K562 (cell line): ENCODE data around the gene HELZ. TPM values are rescaled to one million over a fixed set of nuclear protein-coding genes. Genes with fewer than 3 reads are reported as not detected.

Source experiments
- ATAC-seq: fragments of 200-7000 bp; cut with Tn5 transposase; 3 replicates; pipeline ENCODE4 v1.9.1; 2020; ENCODE audit warnings: moderate library complexity
- BruUV-seq: library from RNA; stranded (reverse); fragments of 400-500 nt; replicated peaks from 2 replicates; lab custom pipeline; 2021; lab: Mats Ljungman, UMichigan
- CTCF ChIA-PET: fragments of 300-600 bp; formaldehyde crosslinking; extraction: SDS; loops from one replicate; lab custom pipeline; 2021; ENCODE audit warnings: low intra/inter-chr PET ratio; lab: Yijun Ruan, JAX
- POLR2A ChIA-PET: fragments of 300-600, 350-650 bp; sonication (Branson Sonifier 250); formaldehyde crosslinking; extraction: SDS; loops from one replicate; lab custom pipeline; 2021; ENCODE audit warnings: antibody characterized with exemption, inconsistent platforms; lab: Yijun Ruan, JAX
- DNase-seq, 4 experiments: peaks; one replicate each; pipeline versions ENCODE4 v3.0.0 to v3.0.0-alpha.2; 2011 to 2018; ENCODE audit warnings: low spot score in 3 of 4, mixed read lengths in 3 of 4; ENCODE audit errors: extremely low read depth in 1 of 4
- FAIRE-seq: peaks from 2 replicates; lab custom pipeline; 2011; peaks lifted over from hg19 to GRCh38; lab: Jason Lieb, UNC
- H2AFZ ChIP-seq: 2 replicates; pipeline ENCODE4 v1.6.0; 2011; ENCODE audit warnings: low read depth, low read length, control low read depth, inconsistent platforms
- H3K27ac ChIP-seq: fragments of 200-600 bp; 3 replicates; pipeline ENCODE4 v1.8.0; 2011; ENCODE audit warnings: low read depth, mild to moderate bottlenecking, control low read depth, inconsistent platforms, low read length, moderate library complexity, mixed read lengths; ENCODE audit errors: extremely low read depth
- H3K27me3 ChIP-seq, 2 experiments: fragments of 300-600 bp in 1 of 2; 2 replicates in 1 of 2; 3 replicates in 1 of 2; pipeline versions ENCODE4 v1.6.0 to v1.8.0; 2011; ENCODE audit warnings: inconsistent platforms in 2 of 2, low read length in 2 of 2, mild to moderate bottlenecking in 1 of 2, mixed read lengths in 1 of 2, moderate library complexity in 1 of 2; ENCODE audit not compliant: control insufficient read depth in 2 of 2, insufficient read depth in 2 of 2
- H3K36me3 ChIP-seq: fragments of 300-600 bp; 3 replicates; pipeline ENCODE4 v1.8.0; 2011; ENCODE audit warnings: mild to moderate bottlenecking, low read length, inconsistent platforms; ENCODE audit not compliant: control insufficient read depth, insufficient read depth
- H3K4me1 ChIP-seq, 2 experiments: fragments of 200-600 bp in 1 of 2; replicated peaks in 1 of 2; 2 replicates in 1 of 2; 3 replicates in 1 of 2; pipeline versions ENCODE4 v1.5.1 to v1.8.0; 2011; ENCODE audit warnings: inconsistent platforms in 2 of 2, low read length in 2 of 2, mild to moderate bottlenecking in 1 of 2, mixed read lengths in 1 of 2, moderate library complexity in 1 of 2; ENCODE audit not compliant: control insufficient read depth in 2 of 2, insufficient read depth in 2 of 2
- H3K4me2 ChIP-seq: 2 replicates; pipeline ENCODE4 v1.6.1; 2011; ENCODE audit warnings: low read length, control low read depth, inconsistent platforms, mixed read lengths; ENCODE audit not compliant: insufficient read depth
- H3K4me3 ChIP-seq: fragments of 200-600 bp; sonication (generic), shearing (Covaris generic); 2 replicates; pipeline ENCODE4 v1.5.1; 2016; ENCODE audit warnings: control low read depth, inconsistent platforms
- H3K79me2 ChIP-seq: fragments of 200-600 bp; 3 replicates; pipeline ENCODE4 v1.8.0; 2011; ENCODE audit warnings: low read length, inconsistent platforms; ENCODE audit not compliant: control insufficient read depth, insufficient read depth
- H3K9ac ChIP-seq, 2 experiments: 2 replicates each; pipeline versions ENCODE4 v1.6.0 to v1.6.1; 2011; ENCODE audit warnings: low read depth in 2 of 2, low read length in 2 of 2, control low read depth in 1 of 2, inconsistent platforms in 1 of 2, mild to moderate bottlenecking in 1 of 2, mixed read lengths in 1 of 2; ENCODE audit not compliant: insufficient read depth in 1 of 2
- H3K9me1 ChIP-seq: one replicate; pipeline ENCODE4 v1.6.0; 2011; ENCODE audit warnings: inconsistent platforms, mild to moderate bottlenecking, low read length, moderate library complexity; ENCODE audit not compliant: control insufficient read depth, insufficient read depth
- H3K9me3 ChIP-seq: replicated peaks from 2 replicates; pipeline ENCODE4 v1.5.1; 2011; ENCODE audit warnings: low read depth, low read length, inconsistent platforms; ENCODE audit not compliant: control insufficient read depth, insufficient read depth
- H4K20me1 ChIP-seq: replicated peaks from 2 replicates; pipeline ENCODE4 v1.6.1; 2011; ENCODE audit warnings: low read length, inconsistent platforms, mixed read lengths; ENCODE audit not compliant: control insufficient read depth, insufficient read depth
- C11orf30 ChIP-seq: fragments of 450-650 bp; IDR thresholded peaks from 2 replicates; pipeline ENCODE4 v1.6.1; 2016; ENCODE audit warnings: low read depth, mild to moderate bottlenecking
- MAFF ChIP-seq: IDR thresholded peaks from 2 replicates; pipeline ENCODE4 v1.6.1; 2012; ENCODE audit warnings: low read length, improper control_type of control experiment
- MAFG ChIP-seq: fragments of 450-650 bp; conservative IDR thresholded peaks from 2 replicates; pipeline ENCODE4 v1.6.1; 2016; ENCODE audit warnings: missing genetic modification characterization, missing compliant biosample characterization
- MAFK ChIP-seq: IDR thresholded peaks from 2 replicates; pipeline ENCODE4 v1.6.1; 2011; ENCODE audit warnings: low read length, improper control_type of control experiment
- MIER1 ChIP-seq: fragments of 450-650 bp; IDR thresholded peaks from 2 replicates; pipeline ENCODE4 v1.6.1; 2016; ENCODE audit warnings: antibody characterized with exemption, mild to moderate bottlenecking, low read depth
- STAT5B ChIP-seq: fragments of 250-450 bp; sonication (Bioruptor Pico); IDR thresholded peaks from 2 replicates; pipeline ENCODE4 v1.8.0; 2021; ENCODE audit warnings: mild to moderate bottlenecking, inconsistent platforms
- ZNF140 ChIP-seq: fragments of 250-450 bp; sonication (Bioruptor Pico); IDR thresholded peaks from 2 replicates; pipeline ENCODE4 v1.8.0; 2021; ENCODE audit warnings: moderate library complexity, mild to moderate bottlenecking, inconsistent platforms
- ZNF282 ChIP-seq: sonication (generic); formaldehyde crosslinking; IDR thresholded peaks from 2 replicates; pipeline ENCODE4 v1.8.1; 2023; ENCODE audit warnings: missing genetic modification reagents
- ZNF316 ChIP-seq: fragments of 450-650 bp; IDR thresholded peaks from 2 replicates; pipeline ENCODE4 v1.6.1; 2016
- WGBS: fragments of 100-300 bp; shearing (Covaris generic); methylation state at CpG from one replicate; pipeline ENCODE4 v1.1.6; 2016; ENCODE audit warnings: low coverage, mixed read lengths; ENCODE audit not compliant: insufficient coverage; ENCODE audit errors: missing lambda C conversion rate; 5-methylcytosine and 5-hydroxymethylcytosine counted together
- in situ Hi-C: fragments of 300-500 bp; cut with MboI; formaldehyde crosslinking; loops from 4 replicates; pipeline ENCODE4 v1.15.0; 2018; ENCODE audit warnings: inconsistent platforms, mixed read lengths
- intact Hi-C: fragments of 100-400 bp; cut with micrococcal nuclease; formaldehyde crosslinking; loops from 2 replicates; pipeline ENCODE4 v1.14.2; 2022
- polyA plus RNA-seq, 8 experiments: library from polyadenylated mRNA; depleted of rRNA in 4 of 8; stranded (reverse) in 5 of 8; unstranded in 3 of 8; fragments of >200 nt; fragmentation: Nextera tagmentation in 2 of 8; fragmentation: Illumina TruSeq in 1 of 8; extraction: Ambion mirVana in 2 of 8; extraction: Trizol in 1 of 8; gene quantifications; 2 replicates each; pipeline versions ENCODE4 v1.2.1 to v1.2.3, GENCODE V29; 2011 to 2014; ENCODE audit warnings: inconsistent platforms in 1 of 8, missing spikeins in 1 of 8
- total RNA-seq, 7 experiments: library from RNA; depleted of rRNA in 6 of 7; stranded (reverse); fragments of >200 nt in 6 of 7; fragmentation: Illumina TruSeq in 2 of 7; extraction: Trizol in 2 of 7; gene quantifications; 2 replicates each; pipeline versions ENCODE4 v1.2.1 to v1.2.3, GENCODE V29; 2011 to 2021; ENCODE audit warnings: low replicate concordance in 1 of 7
- TF ChIP-seq, protein P1 (sequence below): sonication (generic); formaldehyde crosslinking; IDR thresholded peaks from 2 replicates; pipeline ENCODE4 v1.5.0; 2020; ENCODE audit warnings: missing genetic modification reagents

Gene HELZ
- total and polyA plus RNA-seq, 9 of the 15 experiments (the other 6 are each of a cell fraction or from before 2014, with no cell fraction given), result 5.2 to 39.8 (median 17.3) TPM

DNA sequence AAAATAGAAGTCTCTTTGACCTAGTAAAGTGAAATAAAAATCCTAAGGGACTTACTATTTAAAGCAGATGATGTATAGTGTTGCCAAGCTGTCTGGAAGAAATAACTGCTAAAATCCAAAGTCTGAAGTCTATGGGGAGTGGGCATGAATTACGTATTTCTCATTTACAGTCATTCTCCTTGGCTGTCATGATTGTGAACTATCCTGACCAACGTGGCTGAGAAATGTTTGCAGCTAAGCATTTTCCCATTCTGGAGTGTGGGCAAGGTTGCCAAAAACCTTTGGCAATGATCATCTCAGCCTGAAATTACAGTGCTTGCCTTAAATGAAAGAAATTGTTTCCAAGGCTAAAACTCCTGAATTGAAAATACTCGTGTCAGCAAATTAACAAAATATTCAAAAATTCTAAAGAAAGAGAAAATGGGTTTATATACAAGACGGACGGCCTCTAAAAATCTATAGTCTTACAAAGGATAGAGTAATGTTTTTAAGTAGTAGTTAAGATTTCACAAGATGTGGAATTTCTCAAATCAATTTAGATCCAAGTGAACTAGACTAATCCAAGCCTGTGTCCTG lies 123.6 kb downstream of the HELZ start:
- 0 out of 2 replicates have a peak, but pooled peaks cover 3% of the 10 kb centered on the region for H4K20me1 ChIP-seq
- in situ Hi-C loops, result no loop called here
- H3K9ac ChIP-seq, result no peak overlapping the region
- no peak for ATAC-seq
- H3K4me2 ChIP-seq, result no peak overlapping the region
- no peak for FAIRE-seq
- H3K79me2 ChIP-seq, result no peaks in the 10 kb centered on the region
- peaks cover 57% of the 10 kb centered on the region for H3K36me3 ChIP-seq
- no peak overlapping the region for H3K4me3 ChIP-seq
- H3K27me3 ChIP-seq, result no peaks in the 10 kb centered on the region
- intact Hi-C loops, result no loop called here
- BruUV-seq, result no TSS peak
- CTCF ChIA-PET, result no interaction called here
- TF ChIP-seq ZNF140 (CRISPR knock-in tag), result no peak
- TF ChIP-seq ZNF316, result peak; percentile 92
- TF ChIP-seq MAFF, result peak; percentile 72
- peak; percentile 76 for TF ChIP-seq MAFK
- TF ChIP-seq MAFG (tag), result peak; percentile 72
- TF ChIP-seq MIER1, result no peak
- TF ChIP-seq C11orf30, result peak; percentile 84
- TF ChIP-seq, all 486 proteins: peak for 5
- H2AFZ ChIP-seq, result no peak overlapping the region
- no peaks in the 10 kb centered on the region for H3K9me1 ChIP-seq
- no peaks in the 10 kb centered on the region for H3K4me1 ChIP-seq
- 92% methylated on average over 5 of the region's 5 CpGs for WGBS
- no peak overlapping the region for H3K27ac ChIP-seq
- POLR2A ChIA-PET, result interaction anchor here (0.7 to 1.3 kb wide), 3 partner anchors 9 to 63 kb away, joined by 3 read pairs; no protein-coding TSS in a partner anchor
- no peak for DNase-seq
- H3K9me3 ChIP-seq, result no peaks in the 10 kb centered on the region

DNA sequence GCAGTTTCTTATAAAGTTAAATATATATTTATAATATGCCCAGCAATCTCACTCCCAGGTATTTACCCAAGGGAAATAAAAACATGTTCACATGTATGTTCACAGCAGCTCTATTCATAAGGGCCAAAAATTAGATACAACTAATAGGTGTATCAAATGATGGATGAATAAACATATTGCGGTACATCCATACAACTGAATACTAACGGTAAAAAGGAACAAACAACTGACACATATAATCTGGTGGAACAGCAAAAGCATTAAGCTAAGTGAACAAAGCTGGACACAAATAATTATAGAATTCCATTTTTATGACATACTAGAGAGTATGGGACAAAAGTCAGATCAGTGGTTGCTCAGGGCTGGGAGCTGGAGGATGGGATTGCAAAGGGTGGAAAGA lies 125.9 kb downstream of the HELZ start:
- WGBS, result 95% methylated on average over 2 of the region's 2 CpGs
- Histone ChIP-seq H3K27me3 (no peaks in the 10 kb centered on the region), H3K9me3 (no peaks in the 10 kb centered on the region), H4K20me1 (no peaks in the 10 kb centered on the region), H3K9me1 (no peaks in the 10 kb centered on the region), H3K36me3 (peaks cover 56% of the 10 kb centered on the region), H3K79me2 (no peaks in the 10 kb centered on the region), H3K27ac (no peak overlapping the region)
- ATAC-seq (no peak), DNase-seq (no peak)
- POLR2A ChIA-PET, result no interaction called here
- TF ChIP-seq, protein P1, sequence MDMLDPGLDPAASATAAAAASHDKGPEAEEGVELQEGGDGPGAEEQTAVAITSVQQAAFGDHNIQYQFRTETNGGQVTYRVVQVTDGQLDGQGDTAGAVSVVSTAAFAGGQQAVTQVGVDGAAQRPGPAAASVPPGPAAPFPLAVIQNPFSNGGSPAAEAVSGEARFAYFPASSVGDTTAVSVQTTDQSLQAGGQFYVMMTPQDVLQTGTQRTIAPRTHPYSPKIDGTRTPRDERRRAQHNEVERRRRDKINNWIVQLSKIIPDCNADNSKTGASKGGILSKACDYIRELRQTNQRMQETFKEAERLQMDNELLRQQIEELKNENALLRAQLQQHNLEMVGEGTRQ, result no peak
- TF ChIP-seq STAT5B (no peak), ZNF282 (no peak)
- TF ChIP-seq, all 486 proteins: peak for 0
- BruUV-seq, result no TSS peak
- H3K9ac ChIP-seq, result no peak overlapping the region
- no peak overlapping the region for H2AFZ ChIP-seq
- FAIRE-seq, result no peak
- no peaks in the 10 kb centered on the region for H3K4me1 ChIP-seq
- no peak overlapping the region for H3K4me2 ChIP-seq
- in situ Hi-C loops, result no loop called here
- intact Hi-C loops, result no loop called here
- CTCF ChIA-PET, result no interaction called here
- no peak overlapping the region for H3K4me3 ChIP-seq
